Heart left ventricle (tissue), 16 donors: ENCODE results near the gene ARHGAP24. TPM values are rescaled to one million over a fixed set of nuclear protein-coding genes. Genes with fewer than 3 reads are reported as not detected.

ENCODE experiments used
- ATAC-seq, 4 donors: fragments of 200-7000 bp; cut with Tn5 transposase; one replicate each; pipeline ENCODE4 v1.9.1; 2020 to 2022; ENCODE audit warnings: moderate library complexity in 4 of 4, mild to moderate bottlenecking in 3 of 4, moderate number of reproducible peaks in 1 of 4
- DNase-seq, 5 donors: peaks; one replicate each; pipeline ENCODE4 v3.0.0-alpha.2; 2020
- H3K27ac ChIP-seq, 12 donors: fragments of 200-600 bp; sonication (generic) in 4 of 12; one replicate each; pipeline versions ENCODE4 v1.5.0 to v1.8.0; 2016 to 2022; ENCODE audit warnings: mild to moderate bottlenecking in 2 of 12
- H3K27me3 ChIP-seq, 9 donors: fragments of 200-600 bp; sonication (generic) in 2 of 9; one replicate each; pipeline versions ENCODE4 v1.5.1 to v1.8.0; 2016 to 2022; ENCODE audit warnings: mild to moderate bottlenecking in 3 of 9
- H3K36me3 ChIP-seq, 9 donors: fragments of 200-600 bp; sonication (generic) in 2 of 9; one replicate each; pipeline versions ENCODE4 v1.5.0 to v1.8.0; 2018 to 2022; ENCODE audit warnings: mild to moderate bottlenecking in 2 of 9
- H3K4me1 ChIP-seq, 12 donors: fragments of 200-600 bp; sonication (generic) in 4 of 12; one replicate each; pipeline versions ENCODE4 v1.5.0 to v1.8.0; 2016 to 2022; ENCODE audit warnings: mild to moderate bottlenecking in 3 of 12
- H3K4me3 ChIP-seq, 12 donors: fragments of 200-600 bp; sonication (generic) in 4 of 12; one replicate each; pipeline versions ENCODE4 v1.5.0 to v1.8.0; 2017 to 2022; ENCODE audit warnings: mild to moderate bottlenecking in 9 of 12, moderate library complexity in 4 of 12
- H3K9me3 ChIP-seq, 12 donors: fragments of 200-600 bp; sonication (generic) in 4 of 12; one replicate each; pipeline versions ENCODE4 v1.5.0 to v1.8.0; 2016 to 2022; ENCODE audit warnings: mild to moderate bottlenecking in 1 of 12
- CTCF ChIP-seq, 12 donors: fragments of 200-600 bp; sonication (generic) in 4 of 12; IDR thresholded peaks; one replicate each; pipeline versions ENCODE4 v1.5.0 to v1.8.0; 2018 to 2022; ENCODE audit warnings: antibody characterized with exemption in 12 of 12, mild to moderate bottlenecking in 5 of 12
- POLR2A ChIP-seq, 2 donors: fragments of 450-650 bp; IDR thresholded peaks; one replicate each; pipeline ENCODE4 v1.6.1; 2017; ENCODE audit warnings: antibody characterized with exemption in 2 of 2, mild to moderate bottlenecking in 2 of 2, moderate library complexity in 2 of 2
- WGBS, 4 donors: extraction: QIAGEN DNeasy Blood & Tissue Kit in 2 of 4; methylation state at CpG; one replicate each; pipeline versions ENCODE4 v1.1.5 to v1.1.7; 2013 to 2018; 5-methylcytosine and 5-hydroxymethylcytosine counted together
- intact Hi-C, 10 donors: fragments of 100-400 bp; cut with DNase I; formaldehyde crosslinking; loops; one replicate each; pipeline versions ENCODE4 v1.11.1 to v1.14.2; 2022
- polyA plus RNA-seq, 2 donors: library from polyadenylated mRNA; stranded (reverse); fragments of 200-250 nt; gene quantifications; one replicate each; pipeline ENCODE4 v1.2.3, GENCODE V29; 2013
- total RNA-seq, 9 donors: library from RNA; depleted of rRNA in 2 of 9; stranded (reverse); fragments of >200 nt in 2 of 9; fragmentation: NEBNext Ultra II Directional in 3 of 9; extraction: Animal tissue kit (Norgen Biotek cat#: 25700) in 3 of 9; gene quantifications; one replicate each; pipeline versions ENCODE4 v1.1.0 to v1.2.4, GENCODE V29; 2016 to 2023
- donor health status: ischemic (EF 13 %, LVEDD 7.1; RV severe dilation, severe dysfunction).
- donor health status: healthy with polysubstance abuse.
- donor health status: DM: no; HTN: yes; CAD: no.
- donor health status: DM: no; HTN: no; CAD: no.
- donor health status: ischemic (EF 25% LVEDD 6.9; RV normal size, moderate dysfunction).
- donor health status: ischemic (EF 25% LVEDD 5.7; RV mildly dilated, moderate dysfunction).
- donor health status: healthy.
- donor health status: DM: yes; HTN: yes; CAD: no.
- donor health status: ischemic (EF 35%, LVEDD 5.7; RV mildly dilated, moderate dysfunction).
- donor health status: nonischemic (EF 11% LVEDD 7.7; RV severe dilation, severe dysfunction).
- donor health status: DM: yes; HTN: yes; CAD: no.
- donor health status: PGD.
- donor health status: ischemic (EF 29% LVEDD 5.4; RV normal size, mild dysfunction).
- donor health status: nonischemic (EF 23%, LVEDD 6.1; RV moderate dilation, normal function).

Gene ARHGAP24
- total and polyA plus RNA-seq, 11 donors: 4.5 to 36.9 (median 18.9) TPM

- ATAC-seq: no peak
- 67 to 71% (median 68%) methylated on average over 1 of the region's 1 CpG for WGBS, 4 donors
- no peak for DNase-seq
- peaks cover 0 to 51% (median 23%) of the 10 kb centered on the region in 12 donors for H3K4me1 ChIP-seq
- intact Hi-C loops: no loop called here
- no peak overlapping the region for H3K4me3 ChIP-seq
- no peaks in the 10 kb centered on the region for H3K9me3 ChIP-seq
- no peaks in the 10 kb centered on the region for H3K27me3 ChIP-seq
- H3K27ac ChIP-seq: peak overlapping the region in 5 of 12 donors; percentile 11 to 50 (median 25)
- no peaks in the 10 kb centered on the region for H3K36me3 ChIP-seq
- TF ChIP-seq CTCF (IDR thresholded peaks at IDR 0.05): no peak
- TF ChIP-seq POLR2A (IDR thresholded peaks at IDR 0.05): no peak
Measured at GRCh38 chr4:85776579-85776978, 301.6 kb downstream of the ARHGAP24 start.

- Histone ChIP-seq H3K4me1 (peaks cover 0 to 55% (median 25%) of the 10 kb centered on the region in 12 donors), H3K27me3 (no peaks in the 10 kb centered on the region), H3K4me3 (peak overlapping the region in 10 of 12 donors; percentile 2 to 55 (median 44)), H3K9me3 (no peaks in the 10 kb centered on the region), H3K27ac (peak overlapping the region in 10 of 12 donors; percentile 27 to 82 (median 68)), H3K36me3 (no peaks in the 10 kb centered on the region)
- intact Hi-C loops: no loop called here
- peak in 1 of 4 donors; percentile 7 for ATAC-seq
- no peak for TF ChIP-seq POLR2A (IDR thresholded peaks at IDR 0.05)
- TF ChIP-seq CTCF (IDR thresholded peaks at IDR 0.05): no peak
- DNase-seq: no peak
- WGBS, 4 donors: 40 to 51% (median 42%) methylated on average over 3 of the region's 3 CpGs
Measured at GRCh38 chr4:85777908-85778631, 303.1 kb downstream of the ARHGAP24 start.

GRCh38 chr4:85778632-85779131, 303.7 kb downstream of the ARHGAP24 start:
- TF ChIP-seq CTCF (IDR thresholded peaks at IDR 0.05) (no peak), POLR2A (IDR thresholded peaks at IDR 0.05) (no peak)
- H3K27ac ChIP-seq: peak overlapping the region in 11 of 12 donors; percentile 27 to 82 (median 68)
- H3K4me3 ChIP-seq: peak overlapping the region in 11 of 12 donors; percentile 2 to 55 (median 43)
- H3K36me3 ChIP-seq: no peaks in the 10 kb centered on the region
- H3K27me3 ChIP-seq: no peaks in the 10 kb centered on the region
- intact Hi-C loops: no loop called here
- DNase-seq (no peak), ATAC-seq (peak in 3 of 4 donors; percentile 40 to 60 (median 47))
- 22 to 49% (median 31%) methylated on average over 3 of the region's 3 CpGs for WGBS, 4 donors
- peaks cover under 1 to 61% (median 28%) of the 10 kb centered on the region in 12 donors for H3K4me1 ChIP-seq
- no peaks in the 10 kb centered on the region for H3K9me3 ChIP-seq

GRCh38 chr4:85779165-85779564, 304.2 kb downstream of the ARHGAP24 start:
- peaks cover 3 to 63% (median 31%) of the 10 kb centered on the region in 12 donors for H3K4me1 ChIP-seq
- intact Hi-C loops: no loop called here
- H3K4me3 ChIP-seq: peak overlapping the region in 11 of 12 donors; percentile 2 to 55 (median 43)
- DNase-seq: no peak
- no peak for TF ChIP-seq CTCF (IDR thresholded peaks at IDR 0.05)
- H3K36me3 ChIP-seq: no peaks in the 10 kb centered on the region
- no peaks in the 10 kb centered on the region for H3K9me3 ChIP-seq
- ATAC-seq: peak in 1 of 4 donors; percentile 39
- H3K27ac ChIP-seq: peak overlapping the region in 11 of 12 donors; percentile 27 to 82 (median 68)
- no peaks in the 10 kb centered on the region for H3K27me3 ChIP-seq
